GM12878 (cell line): Measurements from ENCODE around the gene ELMO2. TPM values are rescaled to one million over a fixed set of nuclear protein-coding genes. Genes with fewer than 3 reads are reported as not detected.

Experiments used
- ATAC-seq: fragments of 200-7000 bp; cut with Tn5 transposase; 3 replicates; pipeline ENCODE4 v1.9.1; 2020; ENCODE audit warnings: mild to moderate bottlenecking, moderate library complexity
- BruUV-seq: library from RNA; stranded (reverse); fragments of 400-500 nt; replicated peaks from 2 replicates; lab custom pipeline; 2021; lab: Mats Ljungman, UMichigan
- CTCF ChIA-PET: fragments of 300-600 bp; sonication (Branson Sonifier 250); formaldehyde crosslinking; extraction: SDS; loops from one replicate; lab custom pipeline; 2021; ENCODE audit warnings: inconsistent platforms; lab: Yijun Ruan, JAX
- POLR2A ChIA-PET: fragments of 350-600 bp; formaldehyde crosslinking; extraction: SDS; loops from one replicate; lab custom pipeline; 2021; ENCODE audit warnings: inconsistent platforms; lab: Charles Lee
- RAD21 ChIA-PET: fragments of 300-600 bp; sonication (Branson Sonifier 250); formaldehyde crosslinking; loops from one replicate; lab custom pipeline; 2023; ENCODE audit warnings: antibody characterized with exemption; ENCODE audit not compliant: unreplicated experiment; lab: Charles Lee
- SMC1A ChIA-PET: fragments of 300-600 bp; sonication (Branson Sonifier 250); formaldehyde crosslinking; loops from one replicate; lab custom pipeline; 2023; ENCODE audit not compliant: unreplicated experiment, uncharacterized antibody; lab: Charles Lee
- DNase-seq: peaks from one replicate; pipeline ENCODE4 v3.0.0-alpha.2; 2011; ENCODE audit warnings: low read depth, low spot score
- FAIRE-seq: peaks from 3 replicates; lab custom pipeline; 2011; peaks lifted over from hg19 to GRCh38; lab: Jason Lieb, UNC
- H2AFZ ChIP-seq: 2 replicates; pipeline ENCODE4 v1.6.0; 2011; ENCODE audit warnings: low read depth, low read length, control low read depth; ENCODE audit not compliant: control insufficient read depth
- H3K27ac ChIP-seq: 2 replicates; pipeline ENCODE4 v1.5.1; 2011; ENCODE audit warnings: control low read depth; ENCODE audit not compliant: control insufficient read depth, insufficient read depth
- H3K27me3 ChIP-seq, 2 experiments: replicated peaks in 1 of 2; 2 replicates each; pipeline versions ENCODE4 v1.6.0 to v1.6.1; 2011; ENCODE audit warnings: low read length in 1 of 2; ENCODE audit not compliant: control insufficient read depth in 2 of 2, insufficient read depth in 2 of 2
- H3K36me3 ChIP-seq, 2 experiments: 2 replicates each; pipeline ENCODE4 v1.5.1; 2011; ENCODE audit warnings: low read length in 1 of 2; ENCODE audit not compliant: control insufficient read depth in 2 of 2, insufficient read depth in 2 of 2
- H3K4me1 ChIP-seq: 2 replicates; pipeline ENCODE4 v1.6.1; 2011; ENCODE audit warnings: mild to moderate bottlenecking, low read length, moderate library complexity, mixed read lengths; ENCODE audit not compliant: control insufficient read depth, insufficient read depth
- H3K4me2 ChIP-seq: 2 replicates; pipeline ENCODE4 v1.6.0; 2011; ENCODE audit warnings: control low read depth; ENCODE audit not compliant: control insufficient read depth, insufficient read depth
- H3K4me3 ChIP-seq: fragments of 200-600 bp; sonication (generic); 2 replicates; pipeline ENCODE4 v1.5.1; 2016
- H3K79me2 ChIP-seq: 2 replicates; pipeline ENCODE4 v1.6.0; 2011; ENCODE audit warnings: low read length; ENCODE audit not compliant: control insufficient read depth, insufficient read depth
- H3K9ac ChIP-seq: 2 replicates; pipeline ENCODE4 v1.8.0; 2011; ENCODE audit warnings: low read length, control low read depth, mixed read lengths; ENCODE audit not compliant: control insufficient read depth, insufficient read depth
- H3K9me3 ChIP-seq: replicated peaks from 3 replicates; pipeline ENCODE4 v1.5.1; 2011; ENCODE audit warnings: mild to moderate bottlenecking, low read length; ENCODE audit not compliant: control insufficient read depth, insufficient read depth
- H4K20me1 ChIP-seq: 2 replicates; pipeline ENCODE4 v1.6.0; 2011; ENCODE audit not compliant: control insufficient read depth, insufficient read depth
- BMI1 ChIP-seq: fragments of 450-650 bp; IDR thresholded peaks from 2 replicates; pipeline ENCODE4 v1.6.1; 2016; ENCODE audit warnings: mild to moderate bottlenecking, moderate library complexity, borderline replicate concordance
- HSF1 ChIP-seq: fragments of 150-350 bp; IDR thresholded peaks from 2 replicates; pipeline ENCODE4 v1.6.1; 2014; ENCODE audit warnings: mild to moderate bottlenecking, low read depth, low read length
- IRF3 ChIP-seq: fragments of 450-650 bp; IDR thresholded peaks from 2 replicates; pipeline ENCODE4 v1.6.1; 2014; ENCODE audit warnings: mild to moderate bottlenecking
- POLR2AphosphoS5 ChIP-seq: IDR thresholded peaks from 2 replicates; pipeline ENCODE4 v1.6.1; 2011; ENCODE audit warnings: mild to moderate bottlenecking, low read length, inconsistent platforms
- RB1 ChIP-seq: fragments of 450-650 bp; formaldehyde crosslinking; IDR thresholded peaks from 2 replicates; pipeline ENCODE4 v1.6.1; 2017; ENCODE audit warnings: mild to moderate bottlenecking, borderline replicate concordance
- SMARCA5 ChIP-seq: fragments of 450-650 bp; IDR thresholded peaks from 2 replicates; pipeline ENCODE4 v1.6.1; 2017; ENCODE audit warnings: mild to moderate bottlenecking
- ZNF687 ChIP-seq: fragments of 450-650 bp; IDR thresholded peaks from 2 replicates; pipeline ENCODE4 v1.6.1; 2017; ENCODE audit warnings: mild to moderate bottlenecking, moderate library complexity
- WGBS: methylation state at CpG from one replicate; pipeline ENCODE4 v1.1.6; 2016; ENCODE audit warnings: low lambda C conversion rate; ENCODE audit not compliant: insufficient replicate concordance, insufficient coverage; ENCODE audit errors: missing lambda C conversion rate; 5-methylcytosine and 5-hydroxymethylcytosine counted together
- in situ Hi-C: fragments of 300-500 bp; cut with MboI; formaldehyde crosslinking; loops from 9 replicates; pipeline ENCODE4 v1.14.3; 2018; ENCODE audit warnings: mixed read lengths
- intact Hi-C: fragments of 100-400 bp; cut with micrococcal nuclease; formaldehyde crosslinking; loops from one replicate; pipeline ENCODE4 v1.14.2; 2022; ENCODE audit not compliant: unreplicated experiment
- polyA plus RNA-seq, 11 experiments: library from polyadenylated mRNA; depleted of rRNA in 4 of 11; unstranded in 6 of 11; stranded (reverse) in 5 of 11; fragments of >200 nt; fragmentation: Nextera tagmentation in 4 of 11; fragmentation: Illumina TruSeq in 1 of 11; extraction: Ambion mirVana in 4 of 11; extraction: Trizol in 1 of 11; gene quantifications; 1 replicate in 1 of 11; 2 replicates in 10 of 11; pipeline versions ENCODE4 v1.2.1 to v1.2.3, GENCODE V29; 2011 to 2016; ENCODE audit warnings: inconsistent platforms in 2 of 11, missing spikeins in 2 of 11, low read depth in 1 of 11
- total RNA-seq, 4 experiments: library from RNA; depleted of rRNA in 3 of 4; stranded (reverse); fragments of >200 nt in 3 of 4; fragmentation: Illumina TruSeq in 1 of 4; extraction: Trizol in 1 of 4; gene quantifications; 2 replicates each; pipeline versions ENCODE4 v1.2.1 to v1.2.3, GENCODE V29; 2013 to 2021

The ELMO2 gene
- total and polyA plus RNA-seq, 10 of the 15 experiments (the other 5 are each of a cell fraction or from before 2014, with no cell fraction given) = 14.2 to 40.2 (median 37.6) TPM

- Histone ChIP-seq H3K4me2 (no peak overlapping the region), H4K20me1 (no peaks in the 10 kb centered on the region), H2AFZ (no peak overlapping the region), H3K27ac (no peak overlapping the region), H3K9ac (no peak overlapping the region), H3K36me3 (peaks cover 0 to 2% of the 10 kb centered on the region in 2 experiments; a peak in 2 of 4 replicates), H3K27me3 (peaks cover 0 to 1% of the 10 kb centered on the region in 2 experiments; a peak in 2 of 4 replicates), H3K4me3 (no peak overlapping the region), H3K4me1 (peaks cover 30% of the 10 kb centered on the region), H3K79me2 (no peaks in the 10 kb centered on the region), H3K9me3 (no peaks in the 10 kb centered on the region)
- ChIA-PET RAD21 (no interaction called here), SMC1A (interaction anchor here (0.6 to 3.1 kb wide), 3 partner anchors 9 to 239 kb away, joined by 3 to 14 read pairs (median 3); no protein-coding TSS in a partner anchor), CTCF (interaction anchor here (1.1 kb wide), 1 partner anchor 13 kb away, joined by 3 read pairs; no protein-coding TSS in a partner anchor), POLR2A (interaction anchor here (0.6 kb wide), 2 partner anchors 18 to 338 kb away, joined by 4 to 6 read pairs; no protein-coding TSS in a partner anchor)
- no TSS peak for BruUV-seq
- FAIRE-seq (no peak), DNase-seq (no peak), ATAC-seq (no peak)
- 85% methylated on average over 6 of the region's 8 CpGs for WGBS
- in situ Hi-C loops = no loop called here
- TF ChIP-seq IRF3 (no peak), HSF1 (no peak), POLR2AphosphoS5 (no peak), ZNF687 (no peak), RB1 (no peak), BMI1 (no peak), SMARCA5 (no peak)
- intact Hi-C loops = no loop called here
Measured at GRCh38 chr20:46346770-46347169, 59.6 kb downstream of the ELMO2 start.
